Activated CD8-positive, alpha-beta memory T cell treated with anti-CD3 and anti-CD28 coated beads for 36 hours (primary cell): Measurements from ENCODE around the gene FURIN. TPM values are rescaled to one million over a fixed set of nuclear protein-coding genes. Genes with fewer than 3 reads are reported as not detected.

Experiments
- CTCF ChIA-PET: fragments of 350-600 bp; sonication (Branson Sonifier 250); formaldehyde crosslinking; loops from one replicate; lab custom pipeline; 2021; ENCODE audit warnings: antibody characterized with exemption; lab: Charles Lee
- POLR2A ChIA-PET: fragments of 350-600 bp; sonication (Branson Sonifier 250); formaldehyde crosslinking; loops from one replicate; lab custom pipeline; 2021; ENCODE audit warnings: antibody characterized with exemption; lab: Charles Lee
- total RNA-seq, 2 experiments: library from RNA; stranded (reverse); gene quantifications; one replicate each; pipeline ENCODE4 v1.2.3, GENCODE V29; 2021

The FURIN gene
- total RNA-seq, 2 experiments from 2014 or later = 141 TPM

- ChIA-PET POLR2A (interaction anchor here (1.1 kb wide), 1 partner anchor 10 kb away, joined by 4 read pairs; no protein-coding TSS in a partner anchor), CTCF (interaction anchor here (1.6 kb wide), 1 partner anchor 26 kb away, joined by 3 read pairs; no protein-coding TSS in a partner anchor)
These were observed 7.2 kb downstream of the FURIN start for GRCh38 chr15:90875549-90875981.

GRCh38 chr15:90876046-90876445, 7.7 kb downstream of the FURIN start:
- ChIA-PET CTCF (interaction anchor here (1.6 kb wide), 1 partner anchor 25 kb away, joined by 3 read pairs; no protein-coding TSS in a partner anchor), POLR2A (interaction anchor here (1.1 kb wide), 1 partner anchor 9 kb away, joined by 4 read pairs; no protein-coding TSS in a partner anchor)

- ChIA-PET POLR2A (no interaction called here), CTCF (interaction anchor here (1.6 kb wide), 1 partner anchor 25 kb away, joined by 3 read pairs; no protein-coding TSS in a partner anchor)
These were observed 8.3 kb downstream of the FURIN start for GRCh38 chr15:90876512-90877170.

GRCh38 chr15:90877315-90877714, 8.9 kb downstream of the FURIN start:
- POLR2A ChIA-PET = no interaction called here
- CTCF ChIA-PET = no interaction called here

- ChIA-PET CTCF (no interaction called here), POLR2A (no interaction called here)
These were observed 9.6 kb downstream of the FURIN start for GRCh38 chr15:90877996-90878395.

GRCh38 chr15:90878660-90879059, 10.3 kb downstream of the FURIN start:
- POLR2A ChIA-PET = no interaction called here

GRCh38 chr15:90879730-90880366, 11.5 kb downstream of the FURIN start:
- POLR2A ChIA-PET = no interaction called here
- CTCF ChIA-PET = no interaction called here

More at GRCh38 chr15:90878660-90879059, 10.3 kb downstream of the FURIN start:
- CTCF ChIA-PET = no interaction called here

- ChIA-PET CTCF (no interaction called here), POLR2A (interaction anchor here (0.6 kb wide), 1 partner anchor 44 kb away, joined by 4 read pairs; no protein-coding TSS in a partner anchor)
These were observed 12.2 kb downstream of the FURIN start for GRCh38 chr15:90880381-90881145.

- ChIA-PET POLR2A (interaction anchor here (0.6 kb wide), 1 partner anchor 43 kb away, joined by 4 read pairs; no protein-coding TSS in a partner anchor), CTCF (interaction anchor here (0.6 kb wide), 1 partner anchor 169 kb away, joined by 3 read pairs; no protein-coding TSS in a partner anchor)
These were observed 13.0 kb downstream of the FURIN start for GRCh38 chr15:90881181-90881977.

GRCh38 chr15:90881978-90882721, 13.8 kb downstream of the FURIN start:
- ChIA-PET CTCF (interaction anchor here (0.6 kb wide), 1 partner anchor 170 kb away, joined by 3 read pairs; no protein-coding TSS in a partner anchor), POLR2A (interaction anchor here (0.6 kb wide), 1 partner anchor 20 kb away, joined by 8 read pairs; no protein-coding TSS in a partner anchor)

- POLR2A ChIA-PET = interaction anchor here (0.6 kb wide), 1 partner anchor 21 kb away, joined by 8 read pairs; no protein-coding TSS in a partner anchor
These were observed 14.6 kb downstream of the FURIN start for GRCh38 chr15:90882781-90883525.

GRCh38 chr15:90883526-90883975, 15.2 kb downstream of the FURIN start:
- CTCF ChIA-PET = interaction anchor here (1.2 kb wide), 1 partner anchor 236 kb away, joined by 7 read pairs; no protein-coding TSS in a partner anchor

More at GRCh38 chr15:90882781-90883525, 14.6 kb downstream of the FURIN start:
- CTCF ChIA-PET = no interaction called here

GRCh38 chr15:90883976-90884718, 15.8 kb downstream of the FURIN start, which contains the start of gene FES:
TSS of gene FES (plus strand) at chr15:90884504. CDS start at chr15:90885046, 542 bp downstream.
- CTCF ChIA-PET = interaction anchor here (1.2 to 2.7 kb wide), 4 partner anchors 11 to 236 kb away, joined by 7 to 17 read pairs (median 12); no protein-coding TSS in a partner anchor
- POLR2A ChIA-PET = interaction anchor here (0.9 to 1.2 kb wide), 2 partner anchors 14 to 16 kb away, joined by 3 read pairs; partner anchors contain the start of gene FURIN

More at GRCh38 chr15:90883526-90883975, 15.2 kb downstream of the FURIN start:
- POLR2A ChIA-PET = no interaction called here

GRCh38 chr15:90884719-90885431, 16.5 kb downstream of the FURIN start:
- ChIA-PET POLR2A (interaction anchor here (0.5 to 1.3 kb wide), 5 partner anchors 9 to 173 kb away, joined by 3 to 8 read pairs (median 4); partner anchors contain the start of genes BLM and FURIN), CTCF (interaction anchor here (0.6 to 2.7 kb wide), 21 partner anchors 11 to 435 kb away, joined by 3 to 17 read pairs (median 7); partner anchors contain the start of genes HDDC3, MAN2A2 and UNC45A)
